ENCODE results near the gene KIAA1217.

KIAA1217 gene

DNA sequence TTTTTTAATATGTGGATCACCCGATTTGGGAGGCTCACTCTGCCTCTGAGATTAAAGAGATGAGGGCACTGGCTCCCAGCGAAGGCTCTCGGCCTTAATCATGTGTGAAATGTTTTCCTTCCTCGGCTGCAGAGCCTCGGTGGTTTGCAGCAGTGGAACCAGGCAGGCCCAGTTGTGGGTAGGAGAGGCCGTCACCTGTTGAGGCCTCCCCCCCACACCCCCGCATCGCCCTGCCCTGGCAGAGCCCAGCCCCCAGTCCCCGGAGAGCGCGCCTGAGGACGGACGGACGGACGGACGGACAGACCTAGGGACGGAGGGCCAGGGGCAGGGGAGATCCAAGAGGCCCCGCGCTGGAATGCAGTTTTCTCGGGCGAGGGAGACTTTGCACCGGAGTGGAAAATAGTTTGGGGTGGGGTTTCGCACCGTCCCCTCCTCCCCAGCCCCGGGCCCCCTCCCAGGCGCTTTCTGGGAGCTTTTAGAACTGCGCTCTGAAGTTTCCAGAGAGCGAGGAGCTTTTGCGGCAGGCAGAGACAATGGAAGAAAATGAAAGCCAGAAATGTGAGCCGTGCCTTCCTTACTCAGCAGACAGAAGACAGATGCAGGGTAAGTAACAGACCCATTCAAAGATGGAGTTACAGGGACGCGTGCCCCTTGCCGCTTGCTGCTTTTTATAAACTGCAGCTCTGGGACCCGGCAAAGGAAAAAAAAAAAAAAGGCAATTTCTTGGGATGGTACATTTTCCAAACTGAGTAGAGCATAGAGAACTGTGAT is at the start of gene KIAA1217:
Gene KIAA1217 (plus strand): TSS at position 478 of the 771 bp plus-strand sequence. CDS start 56 bp downstream, at position 534.
- DNase-seq: no peak

DNA sequence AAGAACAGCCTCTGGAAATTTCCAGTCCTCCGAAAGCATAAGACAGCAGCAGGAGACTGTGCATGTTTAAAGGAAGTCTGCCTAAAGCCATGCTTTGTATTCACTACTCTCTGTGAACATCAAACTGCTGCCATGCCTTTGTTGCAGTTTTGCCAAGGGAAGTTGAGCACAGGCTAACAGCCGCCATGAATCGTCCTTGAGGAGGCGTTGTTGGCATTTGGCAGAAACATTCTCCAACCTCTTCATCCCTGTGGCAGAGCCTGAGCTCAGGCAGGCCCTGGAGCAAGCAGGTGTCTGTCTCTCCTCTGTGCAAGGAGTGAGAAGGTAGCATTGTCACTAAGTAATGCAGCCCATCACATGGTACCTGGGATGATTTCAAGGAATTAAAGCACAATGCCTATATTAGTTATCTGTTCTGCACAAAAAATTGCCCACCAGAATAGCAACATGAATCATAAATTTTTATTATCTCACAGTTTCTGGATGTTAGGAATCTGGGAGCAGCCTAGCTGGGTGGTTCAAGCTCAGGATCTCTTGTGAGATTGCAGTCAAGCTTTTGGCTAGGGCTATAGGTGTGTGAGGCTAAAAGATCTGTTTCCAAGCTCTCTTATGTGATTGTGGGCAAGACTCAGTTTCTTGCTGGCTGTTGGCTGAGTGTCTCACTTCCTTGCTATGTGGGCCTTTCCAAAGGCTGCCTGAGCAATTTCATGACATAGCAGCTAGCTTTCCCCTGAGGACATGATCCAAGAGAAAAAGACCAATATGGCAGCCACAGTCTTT is 46.5 kb upstream of the KIAA1217 start:
- DNase-seq: no peak

- DNase-seq: no peak
These were observed 45.5 kb upstream of the KIAA1217 start for GRCh38 chr10:24163485-24163884.

- no peak for DNase-seq
These were observed 40.4 kb upstream of the KIAA1217 start for GRCh38 chr10:24168258-24169170.

DNA sequence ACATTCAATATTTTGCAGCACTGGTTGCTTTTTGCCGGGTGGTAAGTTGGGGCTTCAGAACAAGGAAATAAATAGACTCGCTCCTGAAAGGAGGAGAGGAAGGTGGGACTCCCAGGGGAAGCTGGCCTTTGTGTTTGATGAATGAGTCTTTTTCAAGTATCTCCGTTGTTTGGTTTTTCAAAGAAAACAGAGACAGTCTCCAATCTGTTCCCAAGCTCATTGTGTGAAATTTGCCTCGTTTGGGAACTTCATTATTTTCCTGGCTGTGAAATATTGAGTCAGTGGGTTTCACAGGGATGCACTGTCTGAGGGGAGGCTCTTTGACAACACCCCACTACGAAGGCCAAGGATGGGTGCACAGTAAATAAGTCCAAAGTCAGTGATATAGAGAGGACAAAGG is 38.7 kb upstream of the KIAA1217 start:
- DNase-seq: no peak

GRCh38 chr10:24172909-24173308 is 36.0 kb upstream of the KIAA1217 start:
- DNase-seq: no peak

GRCh38 chr10:24174014-24174413 is 34.9 kb upstream of the KIAA1217 start:
- no peak for DNase-seq

DNA sequence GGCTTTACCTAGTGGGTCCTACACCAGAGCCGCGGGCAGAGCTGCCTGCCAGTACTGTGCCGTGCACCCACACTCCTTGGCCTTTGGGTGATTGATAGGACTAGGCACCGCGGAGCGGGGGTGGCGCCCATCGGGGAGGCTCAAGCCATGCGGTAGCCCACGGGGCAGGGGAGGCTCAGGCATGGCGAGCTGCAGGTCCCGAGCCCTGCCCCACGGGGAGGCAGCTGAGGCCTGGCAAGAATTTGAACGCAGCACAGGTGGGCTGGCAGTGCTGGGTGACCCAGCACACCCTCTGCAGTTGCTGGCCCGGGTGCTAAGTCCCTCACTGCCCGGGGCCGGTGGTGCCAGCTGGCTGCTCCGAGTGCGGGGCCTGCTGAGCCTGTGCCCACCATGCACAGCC is 32.3 kb upstream of the KIAA1217 start:
- DNase-seq: no peak

- no peak for DNase-seq
These were observed 31.3 kb upstream of the KIAA1217 start for GRCh38 chr10:24177636-24178035.

- DNase-seq: no peak
These were observed 28.0 kb upstream of the KIAA1217 start for GRCh38 chr10:24180891-24181290.

DNA sequence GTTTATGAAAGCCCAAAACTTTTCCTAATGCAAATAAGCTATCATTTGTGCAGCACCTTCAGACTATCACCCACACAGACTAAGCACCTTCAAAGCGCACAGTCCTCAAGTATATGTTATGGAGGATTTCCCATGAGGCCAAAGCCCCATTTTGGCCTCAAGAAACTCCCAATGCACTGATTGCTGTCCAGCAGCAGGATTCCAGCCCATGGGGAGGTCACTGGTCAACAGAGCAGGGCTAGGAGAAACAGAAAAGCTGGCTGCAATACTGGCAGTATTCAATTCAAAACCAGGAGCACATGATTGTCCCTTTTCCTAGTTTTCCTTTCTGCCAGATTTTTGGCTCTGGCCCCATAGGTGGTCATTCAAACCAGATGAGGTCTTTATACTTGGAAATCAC is 24.5 kb upstream of the KIAA1217 start:
- DNase-seq: no peak

DNA sequence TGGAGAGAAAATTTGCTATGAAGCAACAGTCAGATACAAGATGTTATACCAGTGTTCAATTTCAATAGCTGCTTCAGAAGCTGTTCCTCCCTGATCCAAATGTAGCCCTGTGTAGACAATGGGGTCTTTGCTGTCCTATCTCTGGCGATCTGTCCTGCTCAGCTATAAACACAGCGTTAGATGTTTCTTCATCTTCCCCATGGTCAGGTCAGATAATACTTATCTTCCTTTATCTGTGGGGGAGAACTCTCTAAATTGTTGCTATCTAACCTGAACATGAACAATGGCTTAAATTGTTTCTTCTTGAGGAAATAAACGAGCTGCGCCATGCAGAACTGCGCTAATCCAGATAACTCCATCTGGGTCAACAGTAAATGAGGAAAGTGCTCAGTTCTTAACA is 15.6 kb upstream of the KIAA1217 start:
- no peak for DNase-seq

- DNase-seq: no peak
These were observed 11.7 kb upstream of the KIAA1217 start for GRCh38 chr10:24197263-24197662.

- DNase-seq: no peak
These were observed 7.3 kb upstream of the KIAA1217 start for GRCh38 chr10:24201503-24202180.

- DNase-seq: no peak
These were observed 6.8 kb upstream of the KIAA1217 start for GRCh38 chr10:24202181-24202570.

DNA sequence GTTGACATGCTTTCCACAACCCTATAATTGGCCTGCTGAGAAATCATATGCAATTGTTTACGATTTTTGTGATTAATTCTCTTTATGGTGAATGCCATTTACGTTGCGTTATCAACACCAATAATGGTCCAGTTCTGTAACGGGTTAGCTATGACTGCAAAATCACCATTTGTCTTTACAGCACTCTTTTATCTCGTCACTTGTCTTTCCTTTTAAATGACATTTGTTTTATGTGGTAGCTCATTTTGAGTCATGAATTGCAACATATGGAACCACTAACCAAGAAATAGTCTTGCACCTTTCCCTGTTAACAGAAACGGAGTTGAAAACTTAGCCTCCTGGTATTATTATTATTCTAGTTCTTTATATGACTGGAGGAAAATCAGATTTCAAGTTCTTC is 3.1 kb upstream of the KIAA1217 start:
- no peak for DNase-seq

GRCh38 chr10:24206334-24206733 is 2.6 kb upstream of the KIAA1217 start:
- no peak for DNase-seq

GRCh38 chr10:24206926-24207325 is 2.0 kb upstream of the KIAA1217 start:
- DNase-seq: no peak

- no peak for DNase-seq
These were observed 1.6 kb upstream of the KIAA1217 start for GRCh38 chr10:24207341-24207740.

DNA sequence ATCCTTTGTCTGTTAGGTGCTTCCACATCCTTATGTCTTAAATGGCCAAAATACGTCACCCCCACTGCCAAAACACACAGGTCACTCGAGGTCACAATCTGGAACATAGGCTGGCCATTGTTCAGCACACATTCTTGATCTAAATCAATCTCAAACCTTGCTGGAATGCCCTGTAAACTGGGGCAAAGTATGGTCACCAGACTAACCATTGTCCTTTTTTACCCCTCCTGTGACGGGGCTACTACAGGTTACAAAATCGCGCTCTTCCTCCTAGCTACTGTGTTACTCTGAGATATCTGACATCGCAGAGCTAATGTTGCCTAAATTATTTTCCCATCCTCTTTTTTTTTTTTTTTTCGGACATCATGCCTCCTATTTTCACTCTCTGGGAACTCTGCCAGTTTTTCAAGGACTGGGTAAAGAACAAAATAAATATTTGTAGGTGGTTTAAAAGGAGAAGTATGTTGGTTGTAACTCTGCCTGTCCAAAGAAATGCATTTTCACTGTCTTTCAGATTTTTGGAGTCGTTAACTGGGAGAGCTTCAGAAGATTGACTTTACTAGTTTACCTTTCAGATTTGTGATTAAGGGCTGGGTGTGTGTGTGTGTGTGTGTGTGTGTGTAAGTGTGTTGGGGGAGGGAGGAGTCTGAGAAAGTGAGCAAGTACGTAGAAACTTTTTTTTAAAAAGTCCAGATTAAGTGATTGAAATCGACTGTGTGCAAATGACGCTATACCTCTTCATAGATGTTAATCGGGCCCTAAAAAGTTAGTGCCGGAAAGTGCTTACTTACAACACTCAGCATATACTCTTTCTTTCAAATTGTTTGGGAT is 942 bp upstream of the KIAA1217 start:
- no peak for DNase-seq

GRCh38 chr10:24209432-24209771 is 464 bp downstream of the KIAA1217 start:
- DNase-seq: no peak

DNA sequence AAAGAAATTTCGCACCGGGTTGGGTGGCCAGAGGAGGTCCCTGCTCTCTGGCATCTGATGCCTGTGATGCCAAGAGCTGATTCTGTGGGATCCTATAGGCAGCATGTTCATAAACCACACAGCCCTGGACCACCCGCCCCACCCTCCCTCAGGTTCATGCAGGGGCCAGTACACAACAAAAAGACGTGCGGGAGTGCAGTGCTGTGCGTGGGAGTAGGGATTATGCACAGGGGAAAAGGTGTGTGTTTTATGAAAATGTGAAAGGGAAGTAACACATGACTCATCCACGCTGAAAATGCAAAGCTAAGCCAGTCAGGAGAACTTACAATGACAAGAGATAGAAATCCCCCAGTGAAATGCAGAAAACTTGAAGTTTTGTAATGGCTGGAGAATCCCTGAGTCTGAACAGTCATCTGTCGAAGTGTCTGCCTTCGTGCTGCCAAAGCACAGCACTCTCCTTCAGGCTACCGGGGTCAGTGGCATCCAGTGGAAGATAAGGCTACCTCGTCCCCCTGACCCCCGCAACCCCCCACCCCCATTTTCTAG is 1.1 kb downstream of the KIAA1217 start:
- no peak for DNase-seq
